ENCODE results near the gene GPR68. TPM values are rescaled to one million over a fixed set of nuclear protein-coding genes. Genes with fewer than 3 reads are reported as not detected.

Gene GPR68
- total RNA-seq, 1 experiment from 2014 or later = 0.28 TPM

DNA sequence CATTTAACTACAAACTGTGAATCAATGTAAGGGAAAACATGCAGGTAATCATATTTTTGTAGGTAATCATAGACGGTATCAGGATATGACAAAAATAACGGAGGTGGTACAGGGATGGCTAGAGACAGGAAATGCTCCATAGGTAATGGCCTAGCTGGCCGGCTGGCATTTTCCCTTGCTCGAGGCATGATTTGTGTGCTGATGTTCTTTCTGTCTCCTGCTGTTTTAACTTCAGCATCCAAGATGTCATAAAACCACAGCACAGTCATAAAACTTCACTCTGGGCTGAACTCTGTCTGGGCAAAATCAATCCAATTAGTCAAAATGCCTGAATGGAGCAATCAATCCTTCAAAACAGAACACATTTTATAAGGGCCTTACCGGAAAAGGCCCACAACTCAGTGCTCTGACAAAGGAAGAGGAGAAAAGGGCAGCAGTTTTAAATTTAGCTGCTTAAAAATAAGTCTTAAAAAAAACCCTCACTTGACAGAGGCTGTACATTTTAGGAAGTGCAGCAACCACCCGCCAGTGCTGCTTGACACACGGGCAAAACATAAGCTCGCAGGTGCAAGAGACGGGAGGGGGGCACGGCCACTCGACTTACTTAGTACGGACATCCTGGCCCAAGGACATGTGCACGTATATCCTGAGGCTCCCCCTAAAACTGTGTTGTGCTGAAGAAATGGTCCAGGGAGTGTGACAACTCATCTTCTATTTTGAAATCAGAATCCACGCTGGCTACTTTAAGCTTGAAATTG is 40.5 kb upstream of the GPR68 start:
- Histone ChIP-seq H3K27ac (ENCODE audit: low read length) (no peak overlapping the region), H3K27me3 (ENCODE audit: control insufficient read depth, insufficient read depth, low read length) (no peaks in the 10 kb centered on the region), H3K4me3 (ENCODE audit: low read depth in 2 of 2, low read length in 2 of 2) (no peak overlapping the region), H3K36me3 (ENCODE audit: control insufficient read depth, insufficient read depth, low read length) (no peaks in the 10 kb centered on the region), H3K9me3 (ENCODE audit: control insufficient read depth, insufficient read depth, low read depth, low read length) (no peaks in the 10 kb centered on the region), H3K4me1 (ENCODE audit: control insufficient read depth, insufficient read depth, low read length) (no peaks in the 10 kb centered on the region)
- no peak for DNase-seq (ENCODE audit: low read depth, low spot score)
- ChIA-PET CTCF (no interaction called here), POLR2A (no interaction called here)
- intact Hi-C loops (cut with micrococcal nuclease; ENCODE audit: unreplicated experiment) (no loop called here), in situ Hi-C loops (cut with HindIII; ENCODE audit: low pct_unique_long_range_greater_than_20kb, low sequenced_read_pairs) (no loop called here)
- no peak for ATAC-seq
- BruUV-seq (replicated peaks) = no TSS peak
- TF ChIP-seq, protein P1, sequence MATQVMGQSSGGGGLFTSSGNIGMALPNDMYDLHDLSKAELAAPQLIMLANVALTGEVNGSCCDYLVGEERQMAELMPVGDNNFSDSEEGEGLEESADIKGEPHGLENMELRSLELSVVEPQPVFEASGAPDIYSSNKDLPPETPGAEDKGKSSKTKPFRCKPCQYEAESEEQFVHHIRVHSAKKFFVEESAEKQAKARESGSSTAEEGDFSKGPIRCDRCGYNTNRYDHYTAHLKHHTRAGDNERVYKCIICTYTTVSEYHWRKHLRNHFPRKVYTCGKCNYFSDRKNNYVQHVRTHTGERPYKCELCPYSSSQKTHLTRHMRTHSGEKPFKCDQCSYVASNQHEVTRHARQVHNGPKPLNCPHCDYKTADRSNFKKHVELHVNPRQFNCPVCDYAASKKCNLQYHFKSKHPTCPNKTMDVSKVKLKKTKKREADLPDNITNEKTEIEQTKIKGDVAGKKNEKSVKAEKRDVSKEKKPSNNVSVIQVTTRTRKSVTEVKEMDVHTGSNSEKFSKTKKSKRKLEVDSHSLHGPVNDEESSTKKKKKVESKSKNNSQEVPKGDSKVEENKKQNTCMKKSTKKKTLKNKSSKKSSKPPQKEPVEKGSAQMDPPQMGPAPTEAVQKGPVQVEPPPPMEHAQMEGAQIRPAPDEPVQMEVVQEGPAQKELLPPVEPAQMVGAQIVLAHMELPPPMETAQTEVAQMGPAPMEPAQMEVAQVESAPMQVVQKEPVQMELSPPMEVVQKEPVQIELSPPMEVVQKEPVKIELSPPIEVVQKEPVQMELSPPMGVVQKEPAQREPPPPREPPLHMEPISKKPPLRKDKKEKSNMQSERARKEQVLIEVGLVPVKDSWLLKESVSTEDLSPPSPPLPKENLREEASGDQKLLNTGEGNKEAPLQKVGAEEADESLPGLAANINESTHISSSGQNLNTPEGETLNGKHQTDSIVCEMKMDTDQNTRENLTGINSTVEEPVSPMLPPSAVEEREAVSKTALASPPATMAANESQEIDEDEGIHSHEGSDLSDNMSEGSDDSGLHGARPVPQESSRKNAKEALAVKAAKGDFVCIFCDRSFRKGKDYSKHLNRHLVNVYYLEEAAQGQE (IDR thresholded peaks at IDR 0.05; ENCODE audit: insufficient read depth in 1 of 2, low read depth in 2 of 2, low read length in 1 of 2) = no peak
- TF ChIP-seq, protein P2, sequence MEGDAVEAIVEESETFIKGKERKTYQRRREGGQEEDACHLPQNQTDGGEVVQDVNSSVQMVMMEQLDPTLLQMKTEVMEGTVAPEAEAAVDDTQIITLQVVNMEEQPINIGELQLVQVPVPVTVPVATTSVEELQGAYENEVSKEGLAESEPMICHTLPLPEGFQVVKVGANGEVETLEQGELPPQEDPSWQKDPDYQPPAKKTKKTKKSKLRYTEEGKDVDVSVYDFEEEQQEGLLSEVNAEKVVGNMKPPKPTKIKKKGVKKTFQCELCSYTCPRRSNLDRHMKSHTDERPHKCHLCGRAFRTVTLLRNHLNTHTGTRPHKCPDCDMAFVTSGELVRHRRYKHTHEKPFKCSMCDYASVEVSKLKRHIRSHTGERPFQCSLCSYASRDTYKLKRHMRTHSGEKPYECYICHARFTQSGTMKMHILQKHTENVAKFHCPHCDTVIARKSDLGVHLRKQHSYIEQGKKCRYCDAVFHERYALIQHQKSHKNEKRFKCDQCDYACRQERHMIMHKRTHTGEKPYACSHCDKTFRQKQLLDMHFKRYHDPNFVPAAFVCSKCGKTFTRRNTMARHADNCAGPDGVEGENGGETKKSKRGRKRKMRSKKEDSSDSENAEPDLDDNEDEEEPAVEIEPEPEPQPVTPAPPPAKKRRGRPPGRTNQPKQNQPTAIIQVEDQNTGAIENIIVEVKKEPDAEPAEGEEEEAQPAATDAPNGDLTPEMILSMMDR (IDR thresholded peaks at IDR 0.05) = no peak
- TF ChIP-seq TCF7L2 (IDR thresholded peaks at IDR 0.05; ENCODE audit: low read depth, low read length) = no peak
- TF ChIP-seq POLR2AphosphoS5 (IDR thresholded peaks at IDR 0.05; ENCODE audit: low read depth, low read length) = no peak
- no peak for TF ChIP-seq SIN3A (IDR thresholded peaks at IDR 0.05; ENCODE audit: borderline replicate concordance, insufficient read depth, low read depth, low read length)

DNA sequence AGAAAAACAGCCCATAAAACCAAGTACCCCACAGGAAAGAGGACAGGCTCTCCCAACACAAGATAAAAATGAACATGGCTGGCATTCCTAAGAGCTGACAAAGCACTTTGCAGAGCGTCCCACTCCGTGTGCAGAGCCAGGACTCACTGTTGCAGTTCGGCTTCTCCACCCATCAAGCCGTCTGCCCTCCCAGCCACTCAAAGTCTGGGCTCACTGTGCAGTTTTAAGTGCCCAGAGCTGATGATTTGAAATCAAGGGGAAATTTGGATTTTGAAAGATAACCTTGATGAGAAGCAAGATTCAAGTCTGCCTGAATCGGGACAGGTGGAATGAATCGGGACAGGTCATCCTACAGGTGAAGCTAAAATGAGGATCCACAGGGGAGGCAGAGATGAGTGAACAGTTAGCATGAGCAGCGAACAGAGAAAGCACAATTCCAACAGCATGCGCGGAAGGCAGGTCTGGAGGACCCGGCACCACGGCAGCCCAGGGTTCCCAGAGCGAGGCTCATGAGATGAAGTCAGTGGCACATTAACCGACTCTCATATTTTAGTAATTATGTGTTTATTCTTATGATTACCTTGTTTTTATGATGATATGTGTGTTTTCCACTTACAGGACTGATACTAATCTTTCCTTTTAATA is 39.8 kb upstream of the GPR68 start:
- ChIA-PET POLR2A (no interaction called here), CTCF (no interaction called here)
- intact Hi-C loops (cut with micrococcal nuclease; ENCODE audit: unreplicated experiment) = no loop called here
- Histone ChIP-seq H3K4me1 (ENCODE audit: control insufficient read depth, insufficient read depth, low read length) (no peaks in the 10 kb centered on the region), H3K9me3 (ENCODE audit: control insufficient read depth, insufficient read depth, low read depth, low read length) (no peaks in the 10 kb centered on the region), H3K27ac (ENCODE audit: low read length) (no peak overlapping the region), H3K27me3 (ENCODE audit: control insufficient read depth, insufficient read depth, low read length) (no peaks in the 10 kb centered on the region), H3K36me3 (ENCODE audit: control insufficient read depth, insufficient read depth, low read length) (no peaks in the 10 kb centered on the region), H3K4me3 (ENCODE audit: low read depth in 2 of 2, low read length in 2 of 2) (no peak overlapping the region)
- TF ChIP-seq, protein P2 (IDR thresholded peaks at IDR 0.05) = no peak
- no peak for TF ChIP-seq SIN3A (IDR thresholded peaks at IDR 0.05; ENCODE audit: borderline replicate concordance, insufficient read depth, low read depth, low read length)
- TF ChIP-seq, protein P1 (IDR thresholded peaks at IDR 0.05; ENCODE audit: insufficient read depth in 1 of 2, low read depth in 2 of 2, low read length in 1 of 2) = no peak
- no peak for TF ChIP-seq TCF7L2 (IDR thresholded peaks at IDR 0.05; ENCODE audit: low read depth, low read length)
- no peak for TF ChIP-seq POLR2AphosphoS5 (IDR thresholded peaks at IDR 0.05; ENCODE audit: low read depth, low read length)
- in situ Hi-C loops (cut with HindIII; ENCODE audit: low pct_unique_long_range_greater_than_20kb, low sequenced_read_pairs) = no loop called here
- BruUV-seq (replicated peaks) = no TSS peak
- ATAC-seq (no peak), DNase-seq (ENCODE audit: low read depth, low spot score) (no peak)

Data from Panc1 (cell line).